Measurements from ENCODE around the gene PNPLA1.

GRCh38 chr6:36319821-36320220 lies 50.0 kb downstream of the PNPLA1 start:
- TF ChIP-seq CTCF (IDR thresholded peaks at IDR 0.05; ENCODE audit: low read depth, low read length) (no peak), EZH2phosphoT487 (IDR thresholded peaks at IDR 0.05; ENCODE audit: low read depth) (no peak)

Data from OCI-LY3 (cell line).